NB4 (cell line): ENCODE measurements around the gene PFN1.

Experiments
- DNase-seq: peaks from one replicate; pipeline ENCODE4 v3.0.0; 2010; ENCODE audit warnings: low read depth
- H3K4me3 ChIP-seq: one replicate; pipeline ENCODE4 v1.5.1; 2011; ENCODE audit warnings: mild to moderate bottlenecking, low read depth, low read length, moderate library complexity
- MYC ChIP-seq: IDR thresholded peaks from 2 replicates; pipeline ENCODE4 v1.6.1; 2011; ENCODE audit warnings: low read depth, low read length
- POLR2A ChIP-seq: IDR thresholded peaks from 2 replicates; pipeline ENCODE4 v1.6.1; 2011; ENCODE audit warnings: mild to moderate bottlenecking; ENCODE audit not compliant: insufficient read length; ENCODE audit errors: extremely low read depth
- TF ChIP-seq, protein P1 (sequence below): IDR thresholded peaks from one replicate; pipeline ENCODE4 v1.5.1; 2012; ENCODE audit warnings: low read depth, low read length
- TF ChIP-seq, protein P2 (sequence below): IDR thresholded peaks from 2 replicates; pipeline ENCODE4 v1.6.1; 2011; ENCODE audit warnings: low read depth, low read length

PFN1 gene

DNA sequence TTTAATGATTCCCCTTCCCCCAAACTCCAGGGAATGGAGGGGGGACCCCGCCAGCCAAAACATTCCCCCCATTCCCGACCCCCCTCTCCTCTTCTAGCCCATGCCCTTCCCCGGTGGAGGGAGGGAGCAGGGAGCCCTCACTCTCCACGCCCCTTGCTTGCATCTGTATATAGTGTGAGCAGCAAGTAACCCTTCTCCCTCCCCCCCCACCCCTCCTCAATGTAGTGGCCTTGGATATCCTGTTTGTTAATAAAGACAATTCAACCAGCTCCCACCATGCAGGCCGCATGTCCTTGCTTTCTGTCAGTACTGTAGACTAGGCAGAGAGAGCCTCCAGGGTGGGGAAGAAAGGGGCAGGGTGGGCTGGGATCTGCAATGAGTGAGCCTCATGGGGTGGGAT is 50.5 kb downstream of the PFN1 start:
- TF ChIP-seq, protein P1, sequence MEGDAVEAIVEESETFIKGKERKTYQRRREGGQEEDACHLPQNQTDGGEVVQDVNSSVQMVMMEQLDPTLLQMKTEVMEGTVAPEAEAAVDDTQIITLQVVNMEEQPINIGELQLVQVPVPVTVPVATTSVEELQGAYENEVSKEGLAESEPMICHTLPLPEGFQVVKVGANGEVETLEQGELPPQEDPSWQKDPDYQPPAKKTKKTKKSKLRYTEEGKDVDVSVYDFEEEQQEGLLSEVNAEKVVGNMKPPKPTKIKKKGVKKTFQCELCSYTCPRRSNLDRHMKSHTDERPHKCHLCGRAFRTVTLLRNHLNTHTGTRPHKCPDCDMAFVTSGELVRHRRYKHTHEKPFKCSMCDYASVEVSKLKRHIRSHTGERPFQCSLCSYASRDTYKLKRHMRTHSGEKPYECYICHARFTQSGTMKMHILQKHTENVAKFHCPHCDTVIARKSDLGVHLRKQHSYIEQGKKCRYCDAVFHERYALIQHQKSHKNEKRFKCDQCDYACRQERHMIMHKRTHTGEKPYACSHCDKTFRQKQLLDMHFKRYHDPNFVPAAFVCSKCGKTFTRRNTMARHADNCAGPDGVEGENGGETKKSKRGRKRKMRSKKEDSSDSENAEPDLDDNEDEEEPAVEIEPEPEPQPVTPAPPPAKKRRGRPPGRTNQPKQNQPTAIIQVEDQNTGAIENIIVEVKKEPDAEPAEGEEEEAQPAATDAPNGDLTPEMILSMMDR: no peak
- no peak for TF ChIP-seq POLR2A
- no peak overlapping the region for H3K4me3 ChIP-seq
- DNase-seq: no peak

DNA sequence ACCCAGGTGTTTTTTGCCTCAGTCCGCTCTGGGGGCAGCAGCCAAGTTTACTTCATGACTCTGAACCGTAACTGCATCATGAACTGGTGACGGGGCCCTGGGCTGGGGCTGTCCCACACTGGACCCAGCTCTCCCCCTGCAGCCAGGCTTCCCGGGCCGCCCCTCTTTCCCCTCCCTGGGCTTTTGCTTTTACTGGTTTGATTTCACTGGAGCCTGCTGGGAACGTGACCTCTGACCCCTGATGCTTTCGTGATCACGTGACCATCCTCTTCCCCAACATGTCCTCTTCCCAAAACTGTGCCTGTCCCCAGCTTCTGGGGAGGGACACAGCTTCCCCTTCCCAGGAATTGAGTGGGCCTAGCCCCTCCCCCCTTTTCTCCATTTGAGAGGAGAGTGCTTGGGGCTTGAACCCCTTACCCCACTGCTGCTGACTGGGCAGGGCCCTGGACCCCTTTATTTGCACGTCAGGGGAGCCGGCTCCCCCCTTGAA is 51.1 kb downstream of the PFN1 start:
- H3K4me3 ChIP-seq: no peak overlapping the region
- DNase-seq: no peak
- TF ChIP-seq, protein P2, sequence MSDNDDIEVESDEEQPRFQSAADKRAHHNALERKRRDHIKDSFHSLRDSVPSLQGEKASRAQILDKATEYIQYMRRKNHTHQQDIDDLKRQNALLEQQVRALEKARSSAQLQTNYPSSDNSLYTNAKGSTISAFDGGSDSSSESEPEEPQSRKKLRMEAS: no peak
- no peak for TF ChIP-seq MYC
- TF ChIP-seq POLR2A: no peak
- TF ChIP-seq, protein P1: no peak

DNA sequence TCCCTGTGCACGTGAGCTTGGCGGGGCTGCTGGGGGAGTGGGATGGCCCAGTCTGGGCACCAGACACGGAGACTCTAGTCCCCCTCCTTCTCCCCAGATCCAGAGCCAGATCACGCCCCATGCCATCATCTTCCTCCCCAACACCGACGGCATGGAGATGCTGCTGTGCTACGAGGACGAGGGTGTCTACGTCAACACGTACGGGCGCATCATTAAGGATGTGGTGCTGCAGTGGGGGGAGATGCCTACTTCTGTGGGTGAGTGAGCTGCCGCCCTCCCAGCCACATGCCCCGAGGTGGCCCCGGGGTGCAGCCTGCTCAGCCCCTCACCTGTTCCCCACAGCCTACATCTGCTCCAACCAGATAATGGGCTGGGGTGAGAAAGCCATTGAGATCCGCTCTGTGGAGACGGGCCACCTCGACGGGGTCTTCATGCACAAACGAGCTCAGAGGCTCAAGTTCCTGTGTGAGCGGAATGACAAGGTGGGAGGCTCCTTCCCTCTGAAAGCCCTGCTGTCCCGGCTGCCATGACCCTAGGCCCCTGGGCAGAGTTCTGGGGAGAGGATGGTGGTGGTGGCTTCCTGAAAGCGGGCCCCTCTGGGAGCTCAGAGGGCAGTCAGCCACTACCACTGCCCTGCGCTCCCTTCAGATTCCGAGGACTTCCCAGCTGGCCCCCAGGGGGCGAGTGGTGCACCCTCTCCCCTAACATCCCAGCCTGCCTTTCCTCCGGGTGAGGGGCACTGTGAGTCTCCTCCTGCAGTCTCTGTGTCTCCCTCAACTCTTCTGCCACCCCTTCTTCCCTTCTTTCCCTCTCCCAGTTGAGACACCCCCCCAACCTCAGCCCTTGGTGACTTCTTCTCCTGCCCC is 51.8 kb downstream of the PFN1 start:
- no peak for TF ChIP-seq POLR2A
- TF ChIP-seq, protein P1: no peak
- no peak for TF ChIP-seq MYC
- TF ChIP-seq, protein P2: no peak
- no peak overlapping the region for H3K4me3 ChIP-seq
- DNase-seq: no peak

DNA sequence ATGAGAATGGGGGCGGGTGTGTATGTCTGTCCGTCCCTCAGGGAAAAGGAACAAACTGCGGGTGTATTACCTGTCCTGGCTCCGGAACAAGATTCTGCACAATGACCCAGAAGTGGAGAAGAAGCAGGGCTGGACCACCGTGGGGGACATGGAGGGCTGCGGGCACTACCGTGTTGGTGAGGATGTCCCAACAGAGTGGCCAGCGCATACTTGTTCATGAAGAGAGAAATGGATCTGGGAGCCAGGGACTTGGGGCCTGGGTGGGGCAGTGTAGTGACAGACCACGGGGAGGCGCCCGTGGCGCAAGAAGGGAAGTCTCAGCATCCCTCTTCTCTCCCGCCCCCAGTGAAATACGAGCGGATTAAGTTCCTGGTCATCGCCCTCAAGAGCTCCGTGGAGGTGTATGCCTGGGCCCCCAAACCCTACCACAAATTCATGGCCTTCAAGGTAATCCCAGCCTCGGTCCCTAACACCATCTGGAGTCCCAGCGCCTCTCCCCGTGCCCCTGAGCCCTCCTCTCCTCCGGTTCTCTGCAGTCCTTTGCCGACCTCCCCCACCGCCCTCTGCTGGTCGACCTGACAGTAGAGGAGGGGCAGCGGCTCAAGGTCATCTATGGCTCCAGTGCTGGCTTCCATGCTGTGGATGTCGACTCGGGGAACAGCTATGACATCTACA is 52.5 kb downstream of the PFN1 start:
- DNase-seq: no peak
- H3K4me3 ChIP-seq: no peak overlapping the region
- TF ChIP-seq, protein P1: peak; percentile 1
- TF ChIP-seq MYC: no peak
